GM10266 (cell line): ENCODE results near the gene PLEKHG4B.

Experiments used
- DNase-seq: peaks from one replicate; pipeline ENCODE4 v3.0.0; 2012; ENCODE audit errors: extremely low spot score
- CTCF ChIP-seq: IDR thresholded peaks from 2 replicates; pipeline ENCODE4 v1.5.1; 2012; ENCODE audit warnings: mild to moderate bottlenecking, low read depth; ENCODE audit not compliant: control insufficient read depth, insufficient read depth; ENCODE audit errors: missing control alignments

Gene PLEKHG4B

GRCh38 chr5:171801-172331, 79.9 kb downstream of the PLEKHG4B start:
- no peak for TF ChIP-seq CTCF
- no peak for DNase-seq

GRCh38 chr5:172421-172820, 80.5 kb downstream of the PLEKHG4B start:
- DNase-seq, result no peak
- TF ChIP-seq CTCF, result no peak

GRCh38 chr5:172841-173251, 80.9 kb downstream of the PLEKHG4B start:
- no peak for DNase-seq
- no peak for TF ChIP-seq CTCF

GRCh38 chr5:173392-174290, 81.7 kb downstream of the PLEKHG4B start:
- no peak for DNase-seq

GRCh38 chr5:174291-174600, 82.3 kb downstream of the PLEKHG4B start:
- no peak for DNase-seq
- TF ChIP-seq CTCF, result no peak

More at GRCh38 chr5:173392-174290, 81.7 kb downstream of the PLEKHG4B start:
- no peak for TF ChIP-seq CTCF

- DNase-seq, result no peak
- no peak for TF ChIP-seq CTCF
Measured at GRCh38 chr5:174876-175465, 83.0 kb downstream of the PLEKHG4B start.
